ENCODE data around the gene ARHGEF2.
"Not testable (repeated sequence)": the region's sequence is repeated elsewhere in the genome, so short reads cannot be mapped to it uniquely, and the experiment has no call there.

ARHGEF2 gene

DNA sequence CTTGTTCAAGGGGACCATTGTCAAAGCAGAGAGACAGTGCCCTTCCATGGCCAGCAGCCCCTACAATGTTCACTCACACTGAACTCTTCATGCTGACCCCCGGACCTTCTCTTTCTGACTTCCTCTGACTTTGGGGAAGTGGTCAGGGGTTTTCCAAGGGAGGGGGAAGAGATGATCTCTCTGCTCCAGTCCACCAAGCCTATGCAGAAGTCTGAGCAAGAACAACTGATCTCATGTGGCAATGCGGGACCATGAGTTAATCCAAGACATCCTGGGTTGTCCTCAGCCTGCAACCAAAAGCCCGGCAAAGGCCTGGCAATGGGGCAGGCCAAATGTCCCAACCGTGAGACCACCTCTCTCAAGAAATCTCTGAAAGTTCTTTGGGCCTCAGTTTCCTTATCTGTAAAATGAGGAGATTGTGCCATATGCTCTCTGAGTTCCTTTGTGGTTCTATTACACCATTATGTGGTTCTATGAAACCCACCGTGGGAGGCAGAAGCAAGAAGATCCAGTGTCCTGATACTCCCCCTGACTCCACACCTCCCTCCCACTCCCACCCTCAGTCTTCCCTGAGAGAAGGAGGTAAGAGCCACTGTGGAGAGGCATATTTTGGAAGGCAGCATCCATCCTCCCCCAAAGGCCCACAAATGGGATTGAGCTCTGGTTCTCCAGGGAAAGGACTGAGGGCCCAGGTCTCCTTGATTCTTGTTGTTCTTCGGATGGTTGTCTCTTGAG is 11.8 kb upstream of the ARHGEF2 start:
- Histone ChIP-seq H3K4me1 (ENCODE audit: low read depth, poor library complexity, severe bottlenecking) (peaks cover 36% of the 10 kb centered on the region), H4K20me1 (ENCODE audit: insufficient read depth) (no peaks in the 10 kb centered on the region), H3K4me2 (peak overlapping the region; percentile 1; the same call in 1 of the 2 replicates), H3K9ac (no peak overlapping the region), H3K4me3 (IDR thresholded peaks at IDR 0.05; ENCODE audit: insufficient read depth, low read depth, low read length) (no peak overlapping the region), H3K36me3 (ENCODE audit: insufficient read depth) (no peaks in the 10 kb centered on the region), H3K27me3 (ENCODE audit: insufficient read depth, low read depth) (no peaks in the 10 kb centered on the region), H3K79me2 (ENCODE audit: insufficient read depth, low read depth) (no peaks in the 10 kb centered on the region), H3K27ac (no peak overlapping the region), H2AFZ (ENCODE audit: low read depth) (peak overlapping the region; percentile 31; the same call in 1 of the 2 replicates)
- TF ChIP-seq, protein P1, sequence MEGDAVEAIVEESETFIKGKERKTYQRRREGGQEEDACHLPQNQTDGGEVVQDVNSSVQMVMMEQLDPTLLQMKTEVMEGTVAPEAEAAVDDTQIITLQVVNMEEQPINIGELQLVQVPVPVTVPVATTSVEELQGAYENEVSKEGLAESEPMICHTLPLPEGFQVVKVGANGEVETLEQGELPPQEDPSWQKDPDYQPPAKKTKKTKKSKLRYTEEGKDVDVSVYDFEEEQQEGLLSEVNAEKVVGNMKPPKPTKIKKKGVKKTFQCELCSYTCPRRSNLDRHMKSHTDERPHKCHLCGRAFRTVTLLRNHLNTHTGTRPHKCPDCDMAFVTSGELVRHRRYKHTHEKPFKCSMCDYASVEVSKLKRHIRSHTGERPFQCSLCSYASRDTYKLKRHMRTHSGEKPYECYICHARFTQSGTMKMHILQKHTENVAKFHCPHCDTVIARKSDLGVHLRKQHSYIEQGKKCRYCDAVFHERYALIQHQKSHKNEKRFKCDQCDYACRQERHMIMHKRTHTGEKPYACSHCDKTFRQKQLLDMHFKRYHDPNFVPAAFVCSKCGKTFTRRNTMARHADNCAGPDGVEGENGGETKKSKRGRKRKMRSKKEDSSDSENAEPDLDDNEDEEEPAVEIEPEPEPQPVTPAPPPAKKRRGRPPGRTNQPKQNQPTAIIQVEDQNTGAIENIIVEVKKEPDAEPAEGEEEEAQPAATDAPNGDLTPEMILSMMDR (conservative IDR thresholded peaks at IDR 0.05; ENCODE audit: low read depth, low read length), result no peak

DNA sequence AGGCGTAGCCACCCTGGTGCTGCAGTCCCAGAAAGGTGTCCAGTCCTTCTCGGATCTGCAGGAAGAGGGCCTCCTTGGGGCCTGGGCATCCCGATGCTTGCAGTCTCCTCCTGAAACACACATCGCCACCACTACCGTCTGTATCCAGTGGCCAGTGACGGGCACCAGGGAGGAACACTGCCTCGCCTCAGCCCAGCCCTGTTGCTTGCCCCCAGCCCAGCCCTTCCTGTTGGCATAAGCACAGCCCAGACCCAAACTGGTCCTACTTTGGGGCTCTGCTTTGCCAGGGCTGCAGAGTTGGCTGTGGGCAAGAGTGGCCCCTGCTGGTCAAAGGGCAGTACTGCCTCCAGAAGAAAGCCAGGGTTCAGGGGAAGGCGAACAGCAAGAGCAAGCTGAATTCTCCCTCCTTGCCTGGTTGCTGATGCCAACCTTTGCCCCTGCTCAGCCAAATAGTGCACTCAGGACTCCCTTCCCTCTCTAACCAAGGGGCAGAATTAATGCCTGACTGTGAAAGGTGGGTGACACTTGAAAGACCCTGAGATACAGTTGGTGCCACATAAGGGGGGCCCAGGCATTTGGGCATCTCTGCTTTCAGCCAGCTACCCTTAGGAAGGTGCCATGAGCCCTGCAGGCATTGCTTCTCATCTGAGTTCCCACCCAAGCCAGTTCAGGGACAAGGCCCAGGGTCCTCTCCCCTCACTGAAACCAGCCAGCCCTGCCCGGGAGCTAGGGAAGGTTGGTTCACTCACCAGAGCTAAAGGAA is 11.1 kb upstream of the ARHGEF2 start:
- H3K4me2 ChIP-seq, result peak overlapping the region; percentile 1; the same call in 1 of the 2 replicates

DNA sequence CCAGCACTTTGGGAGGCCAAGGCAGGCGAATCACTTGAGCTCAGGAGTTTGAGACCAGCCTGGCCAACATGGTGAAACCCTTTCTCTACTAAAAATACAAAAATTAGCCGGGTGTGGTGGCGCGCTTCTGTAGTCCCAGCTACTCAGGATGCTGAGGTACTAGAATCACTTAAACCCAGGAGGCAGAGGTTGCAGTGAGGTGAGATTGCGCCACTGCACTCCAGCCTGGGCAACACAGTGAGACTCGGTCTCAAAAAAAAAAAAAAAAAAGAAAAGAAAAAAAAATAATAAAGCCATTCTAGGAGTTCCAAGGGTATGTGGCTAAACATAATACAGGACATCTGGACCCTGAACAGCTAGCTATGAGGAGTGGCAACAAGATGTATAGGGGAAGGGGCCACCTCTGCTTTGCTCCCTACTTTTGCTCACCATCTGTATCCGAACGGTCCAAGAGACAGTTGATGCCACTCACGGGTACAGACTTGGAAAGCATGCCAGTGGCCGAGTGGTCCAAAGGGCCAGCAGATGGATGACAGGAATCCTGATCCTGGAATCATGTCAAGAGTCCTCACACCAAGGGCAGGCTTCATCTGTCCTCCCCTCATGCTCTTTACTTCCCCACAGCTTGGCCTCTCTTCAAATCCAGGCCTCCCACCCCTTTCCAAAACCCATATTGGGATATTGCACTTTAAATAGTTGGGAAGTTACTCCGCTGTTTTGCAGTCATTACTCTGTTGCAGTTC is 6.7 kb upstream of the ARHGEF2 start:
- H2AFZ ChIP-seq (ENCODE audit: low read depth); H3K27me3 ChIP-seq (ENCODE audit: insufficient read depth, low read depth); H4K20me1 ChIP-seq (ENCODE audit: insufficient read depth); H3K4me2 ChIP-seq; H3K4me3 ChIP-seq (IDR thresholded peaks at IDR 0.05; ENCODE audit: insufficient read depth, low read depth, low read length); H3K27ac ChIP-seq; H3K36me3 ChIP-seq (ENCODE audit: insufficient read depth); H3K9ac ChIP-seq: not testable (repeated sequence)
- Histone ChIP-seq H3K79me2 (ENCODE audit: insufficient read depth, low read depth) (peaks cover 25% of the 10 kb centered on the region), H3K4me1 (ENCODE audit: low read depth, poor library complexity, severe bottlenecking) (peaks cover 70% of the 10 kb centered on the region)

More for the DNA sequence above, 11.1 kb upstream of the ARHGEF2 start:
- Histone ChIP-seq H2AFZ (ENCODE audit: low read depth) (peak overlapping the region; percentile 31; the same call in 1 of the 2 replicates), H3K79me2 (ENCODE audit: insufficient read depth, low read depth) (no peaks in the 10 kb centered on the region), H3K27me3 (ENCODE audit: insufficient read depth, low read depth) (no peaks in the 10 kb centered on the region), H4K20me1 (ENCODE audit: insufficient read depth) (no peaks in the 10 kb centered on the region), H3K36me3 (ENCODE audit: insufficient read depth) (no peaks in the 10 kb centered on the region), H3K9ac (no peak overlapping the region), H3K4me3 (IDR thresholded peaks at IDR 0.05; ENCODE audit: insufficient read depth, low read depth, low read length) (no peak overlapping the region), H3K27ac (no peak overlapping the region), H3K4me1 (ENCODE audit: low read depth, poor library complexity, severe bottlenecking) (peaks cover 40% of the 10 kb centered on the region)
- TF ChIP-seq, protein P1 (conservative IDR thresholded peaks at IDR 0.05; ENCODE audit: low read depth, low read length), result peak; percentile 100

DNA sequence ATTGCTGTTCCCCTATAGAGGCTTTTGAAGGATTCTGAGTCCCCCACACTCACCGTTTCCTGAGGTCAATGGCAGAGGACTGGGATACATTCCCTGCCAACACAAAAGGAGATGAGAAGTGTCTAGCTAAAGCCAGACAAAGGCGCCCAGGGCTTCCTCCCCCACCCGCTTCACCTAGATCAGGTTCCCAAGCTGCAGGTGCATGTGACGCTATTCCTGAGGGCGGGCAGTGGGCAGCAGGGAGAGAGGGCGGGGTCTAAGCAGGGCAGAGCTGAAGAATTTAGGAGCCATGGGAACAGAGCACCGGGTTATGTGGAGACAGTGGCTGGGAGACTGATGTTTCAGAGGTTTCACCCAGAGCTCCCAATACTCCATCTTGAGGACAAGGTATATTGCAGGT is 6.0 kb upstream of the ARHGEF2 start:
- Histone ChIP-seq H3K27ac (no peak overlapping the region), H3K79me2 (ENCODE audit: insufficient read depth, low read depth) (peaks cover 32% of the 10 kb centered on the region), H3K36me3 (ENCODE audit: insufficient read depth) (no peaks in the 10 kb centered on the region), H3K4me1 (ENCODE audit: low read depth, poor library complexity, severe bottlenecking) (peaks cover 67% of the 10 kb centered on the region), H2AFZ (ENCODE audit: low read depth) (no peak overlapping the region), H3K27me3 (ENCODE audit: insufficient read depth, low read depth) (no peaks in the 10 kb centered on the region), H3K4me3 (IDR thresholded peaks at IDR 0.05; ENCODE audit: insufficient read depth, low read depth, low read length) (no peak overlapping the region), H3K9ac (no peak overlapping the region), H4K20me1 (ENCODE audit: insufficient read depth) (no peaks in the 10 kb centered on the region), H3K4me2 (peak overlapping the region; percentile 4; the same call in 1 of the 2 replicates)
- TF ChIP-seq, protein P1 (conservative IDR thresholded peaks at IDR 0.05; ENCODE audit: low read depth, low read length), result no peak

Data from KMS-11 (cell line).